A549 (cell line): ENCODE results near the gene ZNF511. TPM values are rescaled to one million over a fixed set of nuclear protein-coding genes. Genes with fewer than 3 reads are reported as not detected.

Experiments used
- ATAC-seq, 2 experiments: fragments of 200-7000 bp in 1 of 2; fragments of >200 bp in 1 of 2; cut with Nextera tagmentation in 1 of 2; cut with Tn5 transposase in 1 of 2; 3 replicates each; pipeline versions ENCODE4 v1.8.0 to v1.9.1; 2018 to 2020; ENCODE audit warnings: mild to moderate bottlenecking in 1 of 2, moderate library complexity in 1 of 2
- CTCF ChIA-PET: fragments of 300-600 bp; sonication (Branson Sonifier 250); formaldehyde crosslinking; extraction: SDS; loops from one replicate; lab custom pipeline; 2021; ENCODE audit warnings: antibody characterized with exemption, inconsistent platforms; lab: Yijun Ruan, JAX
- POLR2A ChIA-PET: fragments of 350-600 bp; formaldehyde crosslinking; extraction: SDS; loops from one replicate; lab custom pipeline; 2021; ENCODE audit warnings: antibody characterized with exemption, inconsistent platforms; lab: Yijun Ruan, JAX
- DNase-seq, 2 experiments: peaks; one replicate each; pipeline versions ENCODE4 v3.0.0 to v3.0.0-alpha.2; 2011 to 2016; ENCODE audit warnings: low read depth in 1 of 2, low spot score in 1 of 2
- FAIRE-seq: peaks from 2 replicates; lab custom pipeline; 2011; peaks lifted over from hg19 to GRCh38; lab: Jason Lieb, UNC
- H3K27ac ChIP-seq, 2 experiments: fragments of >200 bp; sonication (Bioruptor Twin); formaldehyde crosslinking; 3 replicates each; pipeline ENCODE4 v1.5.1; 2016 to 2017
- H3K4me1 ChIP-seq: fragments of >200 bp; sonication (Bioruptor Twin); formaldehyde crosslinking; 3 replicates; pipeline ENCODE4 v1.6.1; 2016
- H3K4me2 ChIP-seq: fragments of >200 bp; sonication (Bioruptor Twin); formaldehyde crosslinking; 3 replicates; pipeline ENCODE4 v1.6.1; 2016
- H3K4me3 ChIP-seq: fragments of >200 bp; sonication (Bioruptor Twin); formaldehyde crosslinking; 3 replicates; pipeline ENCODE4 v1.5.1; 2016
- H3K9me3 ChIP-seq: fragments of >200 bp; sonication (Bioruptor Twin); formaldehyde crosslinking; 3 replicates; pipeline ENCODE4 v1.6.1; 2016
- CBX2 ChIP-seq: fragments of 200-600 bp; sonication (generic); IDR thresholded peaks from 2 replicates; pipeline ENCODE4 v1.6.1; 2016; ENCODE audit warnings: low read depth, mild to moderate bottlenecking, borderline replicate concordance
- ESRRA ChIP-seq: fragments of 150-350 bp; IDR thresholded peaks from 2 replicates; pipeline ENCODE4 v1.6.1; 2014; ENCODE audit warnings: mild to moderate bottlenecking, low read length, borderline replicate concordance
- HOXB13 ChIP-seq: fragments of 250-450 bp; sonication (Bioruptor Pico); IDR thresholded peaks from 2 replicates; pipeline ENCODE4 v1.5.0; 2020; ENCODE audit warnings: low read depth, mild to moderate bottlenecking, moderate library complexity
- MAFK ChIP-seq: fragments of 450-650 bp; IDR thresholded peaks from 2 replicates; pipeline ENCODE4 v1.6.1; 2014; ENCODE audit not compliant: partially characterized antibody
- NFE2L2 ChIP-seq: fragments of 150-350 bp; conservative IDR thresholded peaks from 2 replicates; pipeline ENCODE4 v1.6.1; 2014; ENCODE audit warnings: low read length
- RAD21 ChIP-seq, 2 experiments: fragments of >200 bp in 1 of 2; sonication (Bioruptor Twin) in 1 of 2; formaldehyde crosslinking in 1 of 2; IDR thresholded peaks in 1 of 2; conservative IDR thresholded peaks in 1 of 2; 2 replicates in 1 of 2; 3 replicates in 1 of 2; pipeline ENCODE4 v1.6.1; 2012 to 2018; ENCODE audit warnings: inconsistent platforms in 1 of 2
- TFCP2L1 ChIP-seq: fragments of 250-450 bp; sonication (Bioruptor Pico); IDR thresholded peaks from 2 replicates; pipeline ENCODE4 v1.5.0; 2021; ENCODE audit warnings: mild to moderate bottlenecking
- ZFP36 ChIP-seq: fragments of 450-650 bp; IDR thresholded peaks from 2 replicates; pipeline ENCODE4 v1.6.1; 2014; ENCODE audit warnings: borderline replicate concordance; ENCODE audit not compliant: partially characterized antibody
- WGBS: methylation state at CpG from one replicate; pipeline ENCODE4 v1.1.6; 2017; ENCODE audit errors: missing lambda C conversion rate; 5-methylcytosine and 5-hydroxymethylcytosine counted together
- polyA plus RNA-seq, 4 experiments: library from polyadenylated mRNA; depleted of rRNA in 3 of 4; stranded (reverse); fragments of >200 nt; fragmentation: RNase III in 1 of 4; extraction: RNeasy Plus Mini Kit Qiagen cat#74134 plus additional on column Dnase treatment in 1 of 4; gene quantifications; 2 replicates in 3 of 4; 3 replicates in 1 of 4; pipeline ENCODE4 v1.2.3, GENCODE V29; 2011 to 2017
- TF ChIP-seq, protein P1 (sequence below): fragments of 200-600 bp; sonication (generic); IDR thresholded peaks from 2 replicates; pipeline ENCODE4 v1.6.1; 2016; ENCODE audit warnings: antibody characterized with exemption, mild to moderate bottlenecking, moderate library complexity
- TF ChIP-seq, protein P2 (sequence below): fragments of 250-450 bp; sonication (Bioruptor Pico); IDR thresholded peaks from 2 replicates; pipeline ENCODE4 v1.5.0; 2020; ENCODE audit warnings: low read depth, mild to moderate bottlenecking, moderate library complexity
- TF ChIP-seq, protein P3 (sequence below): fragments of 150-350 bp; IDR thresholded peaks from 2 replicates; pipeline ENCODE4 v1.6.1; 2014; ENCODE audit warnings: low read depth, mild to moderate bottlenecking, low read length
- TF ChIP-seq, protein P4 (sequence below): IDR thresholded peaks from 2 replicates; pipeline ENCODE4 v1.6.1; 2012
- TF ChIP-seq, protein P5 (sequence below): fragments of >200 bp; sonication (Bioruptor Twin); formaldehyde crosslinking; IDR thresholded peaks from 2 replicates; pipeline ENCODE4 v1.6.1; 2016

The ZNF511 gene
- polyA plus RNA-seq, 2 of the 4 experiments (the other 2 are of a cell fraction) = 40.2 to 43.6 TPM

DNA sequence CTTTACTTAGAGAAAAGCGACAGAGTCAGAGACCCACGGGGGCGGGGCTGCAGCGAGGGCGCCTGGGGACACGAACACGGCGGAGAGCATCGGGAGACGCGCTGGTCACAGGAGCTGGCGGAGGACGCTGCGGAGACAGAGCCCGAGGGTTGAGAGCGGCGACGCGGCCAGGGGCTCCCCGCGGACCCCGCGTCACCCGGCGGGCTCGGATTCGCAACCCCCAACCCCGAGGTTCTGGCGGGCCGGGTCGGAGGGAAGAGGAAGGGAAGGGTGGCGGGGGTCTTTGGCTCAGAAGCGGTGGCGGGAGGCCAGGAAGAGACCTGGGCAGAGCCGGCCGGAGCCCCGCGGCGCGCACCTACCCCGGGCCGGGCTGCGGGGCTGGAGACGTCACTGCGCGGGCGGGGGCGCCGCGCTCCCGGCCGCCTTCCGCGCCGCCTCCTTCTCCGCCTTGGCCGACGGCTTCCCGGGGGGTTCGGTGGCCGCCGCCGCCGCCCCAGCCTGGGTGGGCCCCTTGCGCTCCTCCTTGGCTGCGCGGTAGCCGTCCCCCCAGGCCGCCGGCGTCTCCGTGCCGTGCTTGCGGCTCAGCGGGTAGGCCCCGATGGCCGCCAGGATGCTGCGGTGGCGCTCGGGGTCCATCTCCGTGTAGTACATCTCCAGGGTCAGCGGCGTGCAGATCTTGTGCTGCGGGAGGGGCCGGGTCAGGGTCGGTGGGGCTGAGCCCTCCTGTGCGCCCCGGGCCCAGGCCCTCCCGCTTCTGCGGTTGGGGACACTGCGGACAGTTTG lies 16.9 kb downstream of the ZNF511 start (continued):
- TF ChIP-seq TFCP2L1 (CRISPR knock-in tag) (no peak), RAD21 (conservative IDR thresholded peaks at IDR 0.05 in 1 of 2, IDR thresholded peaks at IDR 0.05 in 1 of 2) (no peak)
- TF ChIP-seq, protein P1, sequence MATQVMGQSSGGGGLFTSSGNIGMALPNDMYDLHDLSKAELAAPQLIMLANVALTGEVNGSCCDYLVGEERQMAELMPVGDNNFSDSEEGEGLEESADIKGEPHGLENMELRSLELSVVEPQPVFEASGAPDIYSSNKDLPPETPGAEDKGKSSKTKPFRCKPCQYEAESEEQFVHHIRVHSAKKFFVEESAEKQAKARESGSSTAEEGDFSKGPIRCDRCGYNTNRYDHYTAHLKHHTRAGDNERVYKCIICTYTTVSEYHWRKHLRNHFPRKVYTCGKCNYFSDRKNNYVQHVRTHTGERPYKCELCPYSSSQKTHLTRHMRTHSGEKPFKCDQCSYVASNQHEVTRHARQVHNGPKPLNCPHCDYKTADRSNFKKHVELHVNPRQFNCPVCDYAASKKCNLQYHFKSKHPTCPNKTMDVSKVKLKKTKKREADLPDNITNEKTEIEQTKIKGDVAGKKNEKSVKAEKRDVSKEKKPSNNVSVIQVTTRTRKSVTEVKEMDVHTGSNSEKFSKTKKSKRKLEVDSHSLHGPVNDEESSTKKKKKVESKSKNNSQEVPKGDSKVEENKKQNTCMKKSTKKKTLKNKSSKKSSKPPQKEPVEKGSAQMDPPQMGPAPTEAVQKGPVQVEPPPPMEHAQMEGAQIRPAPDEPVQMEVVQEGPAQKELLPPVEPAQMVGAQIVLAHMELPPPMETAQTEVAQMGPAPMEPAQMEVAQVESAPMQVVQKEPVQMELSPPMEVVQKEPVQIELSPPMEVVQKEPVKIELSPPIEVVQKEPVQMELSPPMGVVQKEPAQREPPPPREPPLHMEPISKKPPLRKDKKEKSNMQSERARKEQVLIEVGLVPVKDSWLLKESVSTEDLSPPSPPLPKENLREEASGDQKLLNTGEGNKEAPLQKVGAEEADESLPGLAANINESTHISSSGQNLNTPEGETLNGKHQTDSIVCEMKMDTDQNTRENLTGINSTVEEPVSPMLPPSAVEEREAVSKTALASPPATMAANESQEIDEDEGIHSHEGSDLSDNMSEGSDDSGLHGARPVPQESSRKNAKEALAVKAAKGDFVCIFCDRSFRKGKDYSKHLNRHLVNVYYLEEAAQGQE = no peak
- TF ChIP-seq, protein P2, sequence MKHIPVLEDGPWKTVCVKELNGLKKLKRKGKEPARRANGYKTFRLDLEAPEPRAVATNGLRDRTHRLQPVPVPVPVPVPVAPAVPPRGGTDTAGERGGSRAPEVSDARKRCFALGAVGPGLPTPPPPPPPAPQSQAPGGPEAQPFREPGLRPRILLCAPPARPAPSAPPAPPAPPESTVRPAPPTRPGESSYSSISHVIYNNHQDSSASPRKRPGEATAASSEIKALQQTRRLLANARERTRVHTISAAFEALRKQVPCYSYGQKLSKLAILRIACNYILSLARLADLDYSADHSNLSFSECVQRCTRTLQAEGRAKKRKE = no peak
- TF ChIP-seq, all 56 proteins: peak for 0

DNA sequence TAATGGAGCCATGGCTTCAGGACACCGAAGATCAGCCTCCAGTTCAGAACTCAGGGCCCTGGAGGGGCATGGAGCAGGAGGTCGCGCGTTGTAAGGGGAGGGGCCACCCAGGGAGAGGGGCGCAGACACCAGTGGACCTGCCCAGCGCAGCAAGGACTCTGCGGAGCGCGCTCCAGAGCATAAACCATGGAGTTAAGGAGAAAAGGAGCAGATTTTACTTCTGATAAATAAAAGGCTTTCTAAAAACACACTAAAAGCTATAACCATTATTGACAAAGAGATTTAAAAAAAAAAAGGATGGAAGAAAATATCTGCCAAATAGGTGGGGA lies 17.5 kb downstream of the ZNF511 start:
- no peaks in the 10 kb centered on the region for H3K9me3 ChIP-seq
- ChIA-PET POLR2A (no interaction called here), CTCF (interaction anchor here (1.2 kb wide), 2 partner anchors 12 to 18 kb away, joined by 3 read pairs; no protein-coding TSS in a partner anchor)
- H3K4me1 ChIP-seq = peaks cover 27% of the 10 kb centered on the region
- H3K4me3 ChIP-seq = peak overlapping the region; percentile 44; the same call in 2 of the 3 replicates
- peak overlapping the region in 1 of 2 experiments; percentile 75; a peak in 3 of 6 replicates for H3K27ac ChIP-seq
- ATAC-seq (no peak), FAIRE-seq (no peak), DNase-seq (no peak)
- H3K4me2 ChIP-seq = peak overlapping the region; percentile 68
- TF ChIP-seq MAFK = no peak
- TF ChIP-seq ESRRA = no peak
- no peak for TF ChIP-seq ZFP36
- no peak for TF ChIP-seq CBX2
- TF ChIP-seq, protein P3, sequence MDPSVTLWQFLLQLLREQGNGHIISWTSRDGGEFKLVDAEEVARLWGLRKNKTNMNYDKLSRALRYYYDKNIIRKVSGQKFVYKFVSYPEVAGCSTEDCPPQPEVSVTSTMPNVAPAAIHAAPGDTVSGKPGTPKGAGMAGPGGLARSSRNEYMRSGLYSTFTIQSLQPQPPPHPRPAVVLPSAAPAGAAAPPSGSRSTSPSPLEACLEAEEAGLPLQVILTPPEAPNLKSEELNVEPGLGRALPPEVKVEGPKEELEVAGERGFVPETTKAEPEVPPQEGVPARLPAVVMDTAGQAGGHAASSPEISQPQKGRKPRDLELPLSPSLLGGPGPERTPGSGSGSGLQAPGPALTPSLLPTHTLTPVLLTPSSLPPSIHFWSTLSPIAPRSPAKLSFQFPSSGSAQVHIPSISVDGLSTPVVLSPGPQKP = no peak
- no peak for TF ChIP-seq HOXB13 (CRISPR knock-in tag)
- TF ChIP-seq, protein P4, sequence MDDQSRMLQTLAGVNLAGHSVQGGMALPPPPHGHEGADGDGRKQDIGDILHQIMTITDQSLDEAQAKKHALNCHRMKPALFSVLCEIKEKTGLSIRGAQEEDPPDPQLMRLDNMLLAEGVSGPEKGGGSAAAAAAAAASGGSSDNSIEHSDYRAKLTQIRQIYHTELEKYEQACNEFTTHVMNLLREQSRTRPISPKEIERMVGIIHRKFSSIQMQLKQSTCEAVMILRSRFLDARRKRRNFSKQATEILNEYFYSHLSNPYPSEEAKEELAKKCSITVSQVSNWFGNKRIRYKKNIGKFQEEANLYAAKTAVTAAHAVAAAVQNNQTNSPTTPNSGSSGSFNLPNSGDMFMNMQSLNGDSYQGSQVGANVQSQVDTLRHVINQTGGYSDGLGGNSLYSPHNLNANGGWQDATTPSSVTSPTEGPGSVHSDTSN = no peak
- TF ChIP-seq, protein P5, sequence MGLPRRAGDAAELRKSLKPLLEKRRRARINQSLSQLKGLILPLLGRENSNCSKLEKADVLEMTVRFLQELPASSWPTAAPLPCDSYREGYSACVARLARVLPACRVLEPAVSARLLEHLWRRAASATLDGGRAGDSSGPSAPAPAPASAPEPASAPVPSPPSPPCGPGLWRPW = no peak
- no peak for TF ChIP-seq NFE2L2
- 93% methylated on average over 9 of the region's 9 CpGs for WGBS
